ENCODE measurements around the gene CAMTA1.

GRCh38 chr1:7671676-7672075 lies 886.4 kb downstream of the CAMTA1 start:
- no peak for TF ChIP-seq CTCF (IDR thresholded peaks at IDR 0.05; ENCODE audit: low read length)
- no peak for TF ChIP-seq EZH2 (optimal IDR thresholded peaks at IDR 0.05; ENCODE audit: low read depth, low read length)
